IMR-90 (cell line): Measurements from ENCODE around the gene IL2RA. TPM values are rescaled to one million over a fixed set of nuclear protein-coding genes. Genes with fewer than 3 reads are reported as not detected.

Experiments
- ATAC-seq: fragments of 200-7000 bp; cut with Tn5 transposase; 2 replicates; pipeline ENCODE4 v1.9.1; 2020; ENCODE audit warnings: low read depth, mild to moderate bottlenecking, moderate library complexity
- BruUV-seq: library from RNA; stranded (reverse); fragments of 400-500 nt; replicated peaks from 2 replicates; lab custom pipeline; 2021; lab: Mats Ljungman, UMichigan
- CTCF ChIA-PET: fragments of 300-600 bp; formaldehyde crosslinking; extraction: SDS; loops from one replicate; lab custom pipeline; 2021; ENCODE audit warnings: antibody characterized with exemption; lab: Yijun Ruan, JAX
- POLR2A ChIA-PET: fragments of 300-600 bp; sonication (Branson Sonifier 250); formaldehyde crosslinking; loops from one replicate; lab custom pipeline; 2022; ENCODE audit warnings: antibody characterized with exemption; ENCODE audit not compliant: unreplicated experiment; lab: Charles Lee
- DNase-seq: peaks from one replicate; pipeline ENCODE4 v3.0.0; 2013
- H2AFZ ChIP-seq: replicated peaks from 2 replicates; pipeline ENCODE3; 2013; ENCODE audit warnings: low read length, mild to moderate bottlenecking; ENCODE audit not compliant: poor library complexity
- H2AK5ac ChIP-seq: 2 replicates; pipeline ENCODE4 v1.6.1; 2013; ENCODE audit warnings: low read depth, low read length, inconsistent platforms
- H2AK9ac ChIP-seq: replicated peaks from 2 replicates; pipeline ENCODE3; 2013; ENCODE audit warnings: mild to moderate bottlenecking, low read depth, low read length, moderate library complexity; ENCODE audit not compliant: poor library complexity
- H2BK120ac ChIP-seq: 2 replicates; pipeline ENCODE4 v1.6.1; 2013; ENCODE audit warnings: low read depth, low read length, inconsistent platforms
- H2BK15ac ChIP-seq: 3 replicates; pipeline ENCODE4 v1.6.1; 2013; ENCODE audit warnings: low read depth, low read length, inconsistent platforms
- H2BK20ac ChIP-seq: 2 replicates; pipeline ENCODE4 v1.6.1; 2013; ENCODE audit warnings: low read depth, mild to moderate bottlenecking, inconsistent platforms, low read length, moderate library complexity
- H2BK5ac ChIP-seq: 2 replicates; pipeline ENCODE4 v1.6.1; 2013; ENCODE audit warnings: mild to moderate bottlenecking, low read depth, low read length, inconsistent platforms; ENCODE audit not compliant: poor library complexity, severe bottlenecking
- H3K14ac ChIP-seq: replicated peaks from 2 replicates; pipeline ENCODE4 v1.6.1; 2013; ENCODE audit warnings: low read depth, low read length, inconsistent platforms
- H3K18ac ChIP-seq: 2 replicates; pipeline ENCODE4 v1.6.1; 2013; ENCODE audit warnings: low read depth, low read length, control low read depth
- H3K23ac ChIP-seq: 2 replicates; pipeline ENCODE4 v1.6.1; 2013; ENCODE audit warnings: low read depth, low read length, inconsistent platforms
- H3K27ac ChIP-seq: 2 replicates; pipeline ENCODE4 v1.5.1; 2013; ENCODE audit warnings: mild to moderate bottlenecking, control low read depth, low read length; ENCODE audit not compliant: insufficient read depth
- H3K27me3 ChIP-seq: 2 replicates; pipeline ENCODE4 v1.6.1; 2013; ENCODE audit warnings: low read length; ENCODE audit not compliant: control insufficient read depth, insufficient read depth
- H3K36me3 ChIP-seq: 2 replicates; pipeline ENCODE4 v1.6.1; 2013; ENCODE audit warnings: low read length, mixed read lengths; ENCODE audit not compliant: control insufficient read depth, insufficient read depth
- H3K4ac ChIP-seq: 2 replicates; pipeline ENCODE4 v1.6.1; 2013; ENCODE audit warnings: low read depth, low read length, inconsistent platforms
- H3K4me1 ChIP-seq: 2 replicates; pipeline ENCODE4 v1.6.1; 2013; ENCODE audit warnings: low read length, mixed read lengths; ENCODE audit not compliant: control insufficient read depth, insufficient read depth
- H3K4me2 ChIP-seq: 2 replicates; pipeline ENCODE4 v1.6.1; 2013; ENCODE audit warnings: low read depth, mild to moderate bottlenecking, control low read depth, low read length, moderate library complexity
- H3K4me3 ChIP-seq: 2 replicates; pipeline ENCODE4 v1.5.1; 2013; ENCODE audit warnings: low read depth, mild to moderate bottlenecking, control low read depth, low read length, moderate library complexity; ENCODE audit not compliant: insufficient read depth
- H3K56ac ChIP-seq: 2 replicates; pipeline ENCODE4 v1.6.1; 2013; ENCODE audit warnings: low read length, inconsistent platforms; ENCODE audit not compliant: insufficient read depth; ENCODE audit errors: extremely low read depth
- H3K79me1 ChIP-seq, 2 experiments: 2 replicates each; pipeline ENCODE4 v1.6.1; 2013; ENCODE audit warnings: low read length in 2 of 2, inconsistent platforms in 1 of 2, low read depth in 1 of 2
- H3K9ac ChIP-seq: 2 replicates; pipeline ENCODE4 v1.6.1; 2013; ENCODE audit warnings: low read depth, low read length, control low read depth
- H3K9me1 ChIP-seq: 2 replicates; pipeline ENCODE4 v1.6.1; 2013; ENCODE audit warnings: low read length, inconsistent platforms; ENCODE audit not compliant: insufficient read depth
- H3K9me3 ChIP-seq: 2 replicates; pipeline ENCODE4 v1.6.1; 2013; ENCODE audit warnings: low read length; ENCODE audit not compliant: control insufficient read depth, insufficient read depth
- H4K20me1 ChIP-seq: 2 replicates; pipeline ENCODE4 v1.6.1; 2013; ENCODE audit warnings: low read length, inconsistent platforms; ENCODE audit not compliant: insufficient read depth
- H4K5ac ChIP-seq: 2 replicates; pipeline ENCODE4 v1.6.1; 2013; ENCODE audit warnings: mild to moderate bottlenecking, low read depth, low read length, control low read depth
- H4K8ac ChIP-seq, 2 experiments: 2 replicates each; pipeline ENCODE4 v1.6.1; 2013; ENCODE audit warnings: low read depth in 2 of 2, low read length in 2 of 2, control low read depth in 1 of 2, inconsistent platforms in 1 of 2
- H4K91ac ChIP-seq: 2 replicates; pipeline ENCODE4 v1.6.1; 2013; ENCODE audit warnings: low read depth, low read length, inconsistent platforms; ENCODE audit not compliant: insufficient read depth
- CEBPB ChIP-seq: IDR thresholded peaks from 2 replicates; pipeline ENCODE4 v1.6.1; 2012; ENCODE audit warnings: low read depth, low read length, improper control_type of control experiment
- CHD1 ChIP-seq: IDR thresholded peaks from 2 replicates; pipeline ENCODE4 v1.6.1; 2012; ENCODE audit warnings: low read depth, low read length, improper control_type of control experiment
- ELK1 ChIP-seq: fragments of 150-350 bp; IDR thresholded peaks from 2 replicates; pipeline ENCODE4 v1.6.1; 2016; ENCODE audit warnings: low read depth, mild to moderate bottlenecking, low read length, moderate library complexity, borderline replicate concordance
- FOS ChIP-seq: fragments of 150-350 bp; IDR thresholded peaks from 2 replicates; pipeline ENCODE4 v1.6.1; 2016; ENCODE audit warnings: low read depth, low read length
- MAFK ChIP-seq: IDR thresholded peaks from 2 replicates; pipeline ENCODE4 v1.6.1; 2012; ENCODE audit warnings: low read depth, low read length, improper control_type of control experiment
- MAZ ChIP-seq: IDR thresholded peaks from 2 replicates; pipeline ENCODE4 v1.6.1; 2012; ENCODE audit warnings: low read depth, mild to moderate bottlenecking, low read length, improper control_type of control experiment, moderate library complexity, borderline replicate concordance
- MXI1 ChIP-seq: IDR thresholded peaks from 2 replicates; pipeline ENCODE4 v1.6.1; 2012; ENCODE audit warnings: low read depth, mild to moderate bottlenecking, low read length, moderate library complexity, borderline replicate concordance
- NFE2L2 ChIP-seq: fragments of 150-350 bp; IDR thresholded peaks from 2 replicates; pipeline ENCODE4 v1.6.1; 2016; ENCODE audit warnings: low read depth, mild to moderate bottlenecking, low read length
- POLR2A ChIP-seq: IDR thresholded peaks from 2 replicates; pipeline ENCODE4 v1.6.1; 2012; ENCODE audit warnings: mild to moderate bottlenecking, low read depth, low read length
- RAD21 ChIP-seq: IDR thresholded peaks from 2 replicates; pipeline ENCODE4 v1.6.1; 2012; ENCODE audit warnings: low read length, improper control_type of control experiment
- RFX5 ChIP-seq: IDR thresholded peaks from 2 replicates; pipeline ENCODE4 v1.8.0; 2012; ENCODE audit warnings: low read depth, mild to moderate bottlenecking, low read length, moderate library complexity
- SMC3 ChIP-seq: fragments of 150-350 bp; IDR thresholded peaks from 2 replicates; pipeline ENCODE4 v1.6.1; 2016; ENCODE audit warnings: low read depth, mild to moderate bottlenecking, antibody characterized with exemption, low read length, moderate library complexity
- WGBS, 2 experiments: methylation state at CpG; one replicate each; pipeline versions ENCODE4 v1.1.5 to v1.1.7; 2013; ENCODE audit warnings: missing lambda C conversion rate in 2 of 2; ENCODE audit not compliant: insufficient read length in 1 of 2; ENCODE audit errors: extremely low coverage in 2 of 2; 5-methylcytosine and 5-hydroxymethylcytosine counted together
- dilution Hi-C: fragments of 300-500 bp; cut with HindIII; formaldehyde crosslinking; loops from one replicate; pipeline ENCODE4 v1.14.3; 2018; ENCODE audit warnings: low sequenced_read_pairs; ENCODE audit not compliant: unreplicated experiment
- in situ Hi-C: fragments of 300-500 bp; cut with MboI; formaldehyde crosslinking; loops from 3 replicates; pipeline ENCODE4 v1.14.3; 2019; ENCODE audit warnings: low sequenced_read_pairs, inconsistent platforms, mixed read lengths
- intact Hi-C: fragments of 100-400 bp; cut with micrococcal nuclease; formaldehyde crosslinking; loops from 2 replicates; pipeline ENCODE4 v1.10.0; 2022
- polyA plus RNA-seq, 3 experiments: library from polyadenylated mRNA; depleted of rRNA; stranded (reverse); fragments of >200 nt; gene quantifications; 2 replicates each; pipeline ENCODE4 v1.2.3, GENCODE V29; 2012; ENCODE audit warnings: low replicate concordance in 1 of 3
- total RNA-seq: library from RNA; depleted of rRNA; stranded (reverse); fragments of >200 nt; gene quantifications from 2 replicates; pipeline ENCODE4 v1.2.3, GENCODE V29; 2012
- TF ChIP-seq, protein P1 (sequence below): fragments of 150-350 bp; IDR thresholded peaks from 2 replicates; pipeline ENCODE4 v1.6.1; 2017; ENCODE audit warnings: mild to moderate bottlenecking, antibody characterized with exemption, low read length, low read depth
- TF ChIP-seq, protein P2 (sequence below): conservative IDR thresholded peaks from 2 replicates; pipeline ENCODE4 v1.5.1; 2012; ENCODE audit warnings: mild to moderate bottlenecking, low read depth, low read length, improper control_type of control experiment

The IL2RA gene
- total and polyA plus RNA-seq, 2 of the 4 experiments (the other 2 are of a cell fraction): not detected

GRCh38 chr10:6010569-6010968, 51.6 kb downstream of the IL2RA start:
- no peak overlapping the region for H2BK20ac ChIP-seq
- no peaks in the 10 kb centered on the region for H4K20me1 ChIP-seq
- dilution Hi-C loops (no loop called here), intact Hi-C loops (no loop called here), in situ Hi-C loops (no loop called here)
- no peaks in the 10 kb centered on the region for H3K36me3 ChIP-seq
- H3K4me1 ChIP-seq: peaks cover 6% of the 10 kb centered on the region
- BruUV-seq: no TSS peak
- H2BK5ac ChIP-seq: no peak overlapping the region
- no CpG with 5 or more reads among the region's 3 CpGs for WGBS, 2 experiments
- H3K4ac ChIP-seq: no peak overlapping the region
- no peak overlapping the region for H2AK5ac ChIP-seq
- ATAC-seq (no peak), DNase-seq (no peak)
- H3K14ac ChIP-seq: no peak overlapping the region
- ChIA-PET CTCF (no interaction called here), POLR2A (no interaction called here)
- H3K27ac ChIP-seq: no peak overlapping the region
- H2BK15ac ChIP-seq: no peak overlapping the region
- H3K4me3 ChIP-seq: no peak overlapping the region
- no peak overlapping the region for H3K56ac ChIP-seq
- no peak overlapping the region for H2BK120ac ChIP-seq
- no peaks in the 10 kb centered on the region for H3K79me1 ChIP-seq
- H3K9ac ChIP-seq: no peak overlapping the region
- no peak overlapping the region for H3K18ac ChIP-seq
- H3K9me1 ChIP-seq: no peaks in the 10 kb centered on the region
- H4K91ac ChIP-seq: no peak overlapping the region
- TF ChIP-seq, protein P1, sequence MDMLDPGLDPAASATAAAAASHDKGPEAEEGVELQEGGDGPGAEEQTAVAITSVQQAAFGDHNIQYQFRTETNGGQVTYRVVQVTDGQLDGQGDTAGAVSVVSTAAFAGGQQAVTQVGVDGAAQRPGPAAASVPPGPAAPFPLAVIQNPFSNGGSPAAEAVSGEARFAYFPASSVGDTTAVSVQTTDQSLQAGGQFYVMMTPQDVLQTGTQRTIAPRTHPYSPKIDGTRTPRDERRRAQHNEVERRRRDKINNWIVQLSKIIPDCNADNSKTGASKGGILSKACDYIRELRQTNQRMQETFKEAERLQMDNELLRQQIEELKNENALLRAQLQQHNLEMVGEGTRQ: no peak
- TF ChIP-seq RAD21 (no peak), MAZ (no peak), POLR2A (no peak), FOS (no peak), NFE2L2 (no peak), RFX5 (no peak), MXI1 (no peak), CEBPB (no peak), ELK1 (no peak), CHD1 (no peak), MAFK (no peak), SMC3 (no peak)
- TF ChIP-seq, protein P2, sequence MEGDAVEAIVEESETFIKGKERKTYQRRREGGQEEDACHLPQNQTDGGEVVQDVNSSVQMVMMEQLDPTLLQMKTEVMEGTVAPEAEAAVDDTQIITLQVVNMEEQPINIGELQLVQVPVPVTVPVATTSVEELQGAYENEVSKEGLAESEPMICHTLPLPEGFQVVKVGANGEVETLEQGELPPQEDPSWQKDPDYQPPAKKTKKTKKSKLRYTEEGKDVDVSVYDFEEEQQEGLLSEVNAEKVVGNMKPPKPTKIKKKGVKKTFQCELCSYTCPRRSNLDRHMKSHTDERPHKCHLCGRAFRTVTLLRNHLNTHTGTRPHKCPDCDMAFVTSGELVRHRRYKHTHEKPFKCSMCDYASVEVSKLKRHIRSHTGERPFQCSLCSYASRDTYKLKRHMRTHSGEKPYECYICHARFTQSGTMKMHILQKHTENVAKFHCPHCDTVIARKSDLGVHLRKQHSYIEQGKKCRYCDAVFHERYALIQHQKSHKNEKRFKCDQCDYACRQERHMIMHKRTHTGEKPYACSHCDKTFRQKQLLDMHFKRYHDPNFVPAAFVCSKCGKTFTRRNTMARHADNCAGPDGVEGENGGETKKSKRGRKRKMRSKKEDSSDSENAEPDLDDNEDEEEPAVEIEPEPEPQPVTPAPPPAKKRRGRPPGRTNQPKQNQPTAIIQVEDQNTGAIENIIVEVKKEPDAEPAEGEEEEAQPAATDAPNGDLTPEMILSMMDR: no peak
- H4K8ac ChIP-seq: no peak overlapping the region
- no peak overlapping the region for H3K4me2 ChIP-seq
- H2AFZ ChIP-seq: no peak overlapping the region
- peaks cover 3% of the 10 kb centered on the region for H3K9me3 ChIP-seq
- H3K27me3 ChIP-seq: peaks cover 4% of the 10 kb centered on the region
- H2AK9ac ChIP-seq: no peak overlapping the region
- H4K5ac ChIP-seq: no peak overlapping the region
- no peak overlapping the region for H3K23ac ChIP-seq
